ENCODE measurements around the gene ERICH2.

DNA sequence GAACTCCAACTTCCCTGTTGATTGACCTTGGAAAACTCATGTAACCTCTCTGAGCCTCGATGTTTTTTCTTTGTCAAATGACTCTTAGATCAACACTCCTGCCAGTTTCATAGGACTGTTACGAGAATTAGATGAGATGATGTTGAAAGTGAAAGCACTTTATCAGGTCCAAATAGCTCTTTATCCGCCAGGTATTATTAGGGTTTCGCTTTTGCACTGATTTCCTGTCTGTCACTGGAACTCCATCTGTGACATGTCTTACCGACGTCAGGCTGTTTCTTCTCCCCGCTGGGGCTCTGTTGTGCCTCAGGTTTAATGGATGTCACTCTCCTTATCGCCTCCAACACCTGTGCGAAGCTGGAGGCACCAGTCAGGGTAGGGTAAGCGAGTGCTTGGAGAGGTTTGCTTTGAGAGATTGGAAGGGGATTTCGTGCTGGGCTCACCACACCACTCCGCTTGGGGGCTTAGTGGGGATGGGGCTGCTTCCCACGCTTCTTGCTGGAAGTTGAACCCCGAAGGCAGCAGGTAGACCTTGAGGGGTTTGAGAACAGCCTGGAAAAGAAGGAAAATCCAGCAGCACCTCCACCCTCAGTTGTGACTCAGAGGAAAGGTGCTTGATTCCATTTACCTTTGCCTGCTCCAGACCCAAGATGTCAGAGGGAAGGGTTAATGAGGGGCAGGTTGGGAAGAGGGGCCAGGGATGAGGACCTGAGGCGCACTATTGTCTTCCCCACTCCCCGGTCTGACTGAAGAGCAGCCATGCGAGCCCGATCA lies 50.8 kb downstream of the ERICH2 start:
- TF ChIP-seq EZH2 (IDR thresholded peaks at IDR 0.05) (no peak), SP1 (IDR thresholded peaks at IDR 0.05; ENCODE audit: low read depth) (no peak), YY1 (IDR thresholded peaks at IDR 0.05; ENCODE audit: extremely low read depth, insufficient replicate concordance, low read depth, low read length) (no peak), POLR2AphosphoS5 (IDR thresholded peaks at IDR 0.05; ENCODE audit: low read depth, low read length) (no peak), POLR2A (IDR thresholded peaks at IDR 0.05; ENCODE audit: borderline replicate concordance, extremely low read depth, insufficient read depth, insufficient read length) (no peak)
- TF ChIP-seq, protein P1, sequence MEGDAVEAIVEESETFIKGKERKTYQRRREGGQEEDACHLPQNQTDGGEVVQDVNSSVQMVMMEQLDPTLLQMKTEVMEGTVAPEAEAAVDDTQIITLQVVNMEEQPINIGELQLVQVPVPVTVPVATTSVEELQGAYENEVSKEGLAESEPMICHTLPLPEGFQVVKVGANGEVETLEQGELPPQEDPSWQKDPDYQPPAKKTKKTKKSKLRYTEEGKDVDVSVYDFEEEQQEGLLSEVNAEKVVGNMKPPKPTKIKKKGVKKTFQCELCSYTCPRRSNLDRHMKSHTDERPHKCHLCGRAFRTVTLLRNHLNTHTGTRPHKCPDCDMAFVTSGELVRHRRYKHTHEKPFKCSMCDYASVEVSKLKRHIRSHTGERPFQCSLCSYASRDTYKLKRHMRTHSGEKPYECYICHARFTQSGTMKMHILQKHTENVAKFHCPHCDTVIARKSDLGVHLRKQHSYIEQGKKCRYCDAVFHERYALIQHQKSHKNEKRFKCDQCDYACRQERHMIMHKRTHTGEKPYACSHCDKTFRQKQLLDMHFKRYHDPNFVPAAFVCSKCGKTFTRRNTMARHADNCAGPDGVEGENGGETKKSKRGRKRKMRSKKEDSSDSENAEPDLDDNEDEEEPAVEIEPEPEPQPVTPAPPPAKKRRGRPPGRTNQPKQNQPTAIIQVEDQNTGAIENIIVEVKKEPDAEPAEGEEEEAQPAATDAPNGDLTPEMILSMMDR (IDR thresholded peaks at IDR 0.05 in 2 of 3, conservative IDR thresholded peaks at IDR 0.05 in 1 of 3; ENCODE audit: borderline replicate concordance in 1 of 3, insufficient read depth in 1 of 3, low read depth in 2 of 3, low read length in 2 of 3), result no peak
